ENCODE data around the gene LIPN. TPM values are rescaled to one million over a fixed set of nuclear protein-coding genes. Genes with fewer than 3 reads are reported as not detected.
"Not testable (repeated sequence)": the region's sequence is repeated elsewhere in the genome, so short reads cannot be mapped to it uniquely, and the experiment has no call there.

The LIPN gene
- polyA plus RNA-seq, 4 donors = 0.04 TPM; not detected in 3

DNA sequence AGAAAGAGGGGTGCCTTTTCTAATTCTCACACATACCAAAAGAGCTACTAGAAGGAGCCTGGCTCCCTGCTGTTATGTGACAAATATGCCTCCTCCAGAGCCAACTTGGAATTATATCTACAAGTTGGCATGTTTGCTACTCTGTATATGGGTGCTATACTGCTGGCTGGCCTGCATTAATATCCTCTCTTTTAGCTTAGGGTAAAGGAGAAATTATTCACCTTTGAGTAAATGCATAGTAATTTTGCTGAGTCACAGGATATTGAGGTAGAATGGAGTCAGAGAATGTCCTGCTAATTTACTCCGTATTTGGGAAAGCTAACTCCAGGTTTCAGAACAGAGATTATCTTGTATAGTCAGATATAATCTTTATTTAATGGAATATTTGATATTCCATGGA, 24.2 kb upstream of the LIPN start:
- FAIRE-seq (no peak), DNase-seq (no peak)
- Histone ChIP-seq H3K36me3 (ENCODE audit: control insufficient read depth in 3 of 3, insufficient read depth in 2 of 3, low read depth in 1 of 3, low read length in 3 of 3) (no peaks in the 10 kb centered on the region), H3K27ac (ENCODE audit: low read depth in 1 of 3, low read length in 2 of 3) (no peak overlapping the region), H3K4me3 (ENCODE audit: low read depth in 1 of 3, low read length in 3 of 3) (no peak overlapping the region), H3K4me1 (ENCODE audit: control insufficient read depth in 3 of 3, insufficient read depth in 2 of 3, low read depth in 1 of 3, low read length in 2 of 3) (no peaks in the 10 kb centered on the region), H3K9me3 (ENCODE audit: control insufficient read depth in 2 of 2, insufficient read depth in 1 of 2, low read depth in 1 of 2, low read length in 1 of 2) (no peaks in the 10 kb centered on the region), H3K27me3 (ENCODE audit: control insufficient read depth in 3 of 3, insufficient read depth in 3 of 3, low read length in 3 of 3) (no peaks in the 10 kb centered on the region)
- 67 to 89% (median 88%) methylated on average over 1 of the region's 1 CpG for WGBS, 3 donors

DNA sequence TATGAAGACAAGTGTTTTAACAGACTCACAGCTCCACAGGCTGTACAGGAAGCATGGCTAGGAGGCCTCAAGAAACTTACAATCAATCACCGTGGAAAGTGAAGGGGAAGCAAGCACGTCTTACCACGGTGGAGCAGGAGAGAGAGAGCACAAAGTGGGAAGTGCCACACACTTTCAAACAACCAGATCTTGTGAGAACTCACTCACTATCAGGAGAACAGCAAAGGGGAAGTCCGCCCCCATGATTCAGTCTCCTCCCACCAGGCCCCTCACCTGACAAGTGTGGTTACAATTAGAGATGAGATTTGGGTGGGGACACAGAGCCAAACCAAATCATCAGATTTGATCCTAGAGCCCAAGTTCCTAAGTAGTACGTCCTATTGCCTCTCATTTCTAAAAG, 17.9 kb upstream of the LIPN start:
- H3K27ac ChIP-seq (ENCODE audit: low read depth in 1 of 3, low read length in 2 of 3); FAIRE-seq; H3K4me1 ChIP-seq (ENCODE audit: control insufficient read depth in 3 of 3, insufficient read depth in 2 of 3, low read depth in 1 of 3, low read length in 2 of 3); H3K4me3 ChIP-seq (ENCODE audit: low read depth in 1 of 3, low read length in 3 of 3); DNase-seq; H3K27me3 ChIP-seq (ENCODE audit: control insufficient read depth in 3 of 3, insufficient read depth in 3 of 3, low read length in 3 of 3); H3K9me3 ChIP-seq (ENCODE audit: control insufficient read depth in 2 of 2, insufficient read depth in 1 of 2, low read depth in 1 of 2, low read length in 1 of 2); H3K36me3 ChIP-seq (ENCODE audit: control insufficient read depth in 3 of 3, insufficient read depth in 2 of 3, low read depth in 1 of 3, low read length in 3 of 3): not testable (repeated sequence)
- 56 to 74% (median 60%) methylated on average over 5 of the region's 5 CpGs for WGBS, 3 donors

DNA sequence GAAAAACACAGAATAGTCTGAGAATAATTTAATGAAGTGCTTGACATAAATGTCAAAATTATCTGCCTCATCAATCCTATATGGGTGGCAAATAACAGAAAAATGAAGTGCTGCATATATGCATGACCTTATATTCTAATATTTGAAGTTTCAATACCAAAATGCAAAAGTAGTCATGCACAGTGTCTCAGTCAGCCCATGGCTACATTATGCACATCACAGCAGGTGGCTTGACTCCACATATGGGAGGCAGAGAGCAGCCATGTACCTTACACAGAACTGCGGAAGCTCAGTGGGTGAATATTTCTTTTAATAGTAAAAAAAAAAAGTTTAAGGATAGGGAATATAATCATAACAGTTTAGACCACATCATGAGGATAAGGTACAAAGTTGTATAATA, 17.4 kb upstream of the LIPN start:
- FAIRE-seq (no peak), DNase-seq (no peak)
- Histone ChIP-seq H3K36me3 (ENCODE audit: control insufficient read depth in 3 of 3, insufficient read depth in 2 of 3, low read depth in 1 of 3, low read length in 3 of 3) (no peaks in the 10 kb centered on the region), H3K27me3 (ENCODE audit: control insufficient read depth in 3 of 3, insufficient read depth in 3 of 3, low read length in 3 of 3) (no peaks in the 10 kb centered on the region), H3K4me3 (ENCODE audit: low read depth in 1 of 3, low read length in 3 of 3) (no peak overlapping the region), H3K4me1 (ENCODE audit: control insufficient read depth in 3 of 3, insufficient read depth in 2 of 3, low read depth in 1 of 3, low read length in 2 of 3) (no peaks in the 10 kb centered on the region), H3K9me3 (ENCODE audit: control insufficient read depth in 2 of 2, insufficient read depth in 1 of 2, low read depth in 1 of 2, low read length in 1 of 2) (no peaks in the 10 kb centered on the region), H3K27ac (ENCODE audit: low read depth in 1 of 3, low read length in 2 of 3) (no peak overlapping the region)
- 98 to 100% (median 100%) methylated on average over 1 of the region's 1 CpG for WGBS, 3 donors

DNA sequence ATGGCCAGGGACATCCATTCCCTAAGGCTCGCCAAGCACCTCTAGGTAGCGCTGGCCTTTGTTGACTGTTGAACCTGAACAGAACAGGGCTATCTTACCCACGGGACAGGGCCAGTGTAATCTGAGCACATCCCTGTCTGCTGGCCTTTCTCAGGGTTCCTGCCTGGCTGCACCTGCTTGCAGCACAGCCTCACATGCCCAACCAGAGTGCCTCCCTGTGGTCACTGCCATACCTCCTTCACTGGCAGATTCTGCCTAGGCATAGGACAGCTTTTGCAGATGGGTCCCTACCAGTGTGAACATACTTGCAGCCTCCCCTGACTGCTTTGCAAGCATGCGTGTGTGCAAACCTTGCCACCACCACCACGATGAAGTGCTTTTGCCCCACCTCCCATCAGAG, 15.8 kb upstream of the LIPN start:
- FAIRE-seq (no peak), DNase-seq (peak; percentile 10 to 37)
- 54 to 86% (median 56%) methylated on average over 5 of the region's 5 CpGs for WGBS, 3 donors

DNA sequence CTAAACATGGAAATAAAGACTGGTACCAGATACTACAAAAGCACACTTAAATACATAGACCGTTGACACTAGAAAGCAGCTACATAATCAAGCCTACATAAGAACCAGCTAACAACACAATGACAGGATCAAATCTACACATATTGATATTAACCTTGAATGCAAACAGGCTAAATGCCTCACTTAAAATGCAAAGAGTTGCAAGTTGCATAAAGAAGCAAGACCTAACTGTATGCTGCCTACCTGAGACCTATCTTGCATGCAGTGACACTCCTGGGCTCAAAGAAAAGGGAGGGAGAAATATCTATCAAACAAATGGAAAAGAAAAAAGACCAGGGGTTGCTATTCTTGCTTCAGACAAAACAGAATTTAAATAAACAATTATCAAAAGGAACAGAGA, 14.2 kb upstream of the LIPN start:
- no peaks in the 10 kb centered on the region for H3K27me3 ChIP-seq (ENCODE audit: control insufficient read depth in 3 of 3, insufficient read depth in 3 of 3, low read length in 3 of 3)
- no peak for FAIRE-seq
- WGBS, 3 donors = 87 to 95% (median 94%) methylated on average over 1 of the region's 1 CpG

More for the DNA sequence above, 15.8 kb upstream of the LIPN start:
- H3K27ac ChIP-seq (ENCODE audit: low read depth in 1 of 3, low read length in 2 of 3) = no peak overlapping the region
- no peak overlapping the region for H3K4me3 ChIP-seq (ENCODE audit: low read depth in 1 of 3, low read length in 3 of 3)
- no peaks in the 10 kb centered on the region for H3K27me3 ChIP-seq (ENCODE audit: control insufficient read depth in 3 of 3, insufficient read depth in 3 of 3, low read length in 3 of 3)
- H3K9me3 ChIP-seq (ENCODE audit: control insufficient read depth in 2 of 2, insufficient read depth in 1 of 2, low read depth in 1 of 2, low read length in 1 of 2) = no peaks in the 10 kb centered on the region
- no peaks in the 10 kb centered on the region for H3K4me1 ChIP-seq (ENCODE audit: control insufficient read depth in 3 of 3, insufficient read depth in 2 of 3, low read depth in 1 of 3, low read length in 2 of 3)
- no peaks in the 10 kb centered on the region for H3K36me3 ChIP-seq (ENCODE audit: control insufficient read depth in 3 of 3, insufficient read depth in 2 of 3, low read depth in 1 of 3, low read length in 3 of 3)

DNA sequence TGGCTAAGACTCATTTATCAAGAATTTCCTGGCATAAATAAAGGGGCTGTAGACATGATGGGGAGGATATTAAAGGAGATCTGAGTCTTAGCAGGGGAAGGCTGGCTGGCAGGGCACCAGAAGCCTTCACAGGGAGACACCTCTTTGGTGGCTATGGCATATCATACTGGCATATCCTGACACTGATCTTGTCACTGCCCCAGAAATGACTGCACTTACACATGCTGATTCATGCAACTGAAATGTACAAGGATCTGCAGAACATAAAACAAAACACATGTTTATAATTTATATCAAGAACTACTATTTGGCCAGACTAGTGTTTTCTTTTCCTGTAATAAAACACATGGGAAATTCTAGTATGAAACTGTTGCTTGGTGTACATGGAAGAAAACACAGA, 5.5 kb upstream of the LIPN start:
- no peaks in the 10 kb centered on the region for H3K9me3 ChIP-seq (ENCODE audit: control insufficient read depth in 2 of 2, insufficient read depth in 1 of 2, low read depth in 1 of 2, low read length in 1 of 2)
- H3K4me3 ChIP-seq (ENCODE audit: low read depth in 1 of 3, low read length in 3 of 3) = no peak overlapping the region
- peaks cover 0 to 2% (median 0%) of the 10 kb centered on the region in 3 donors for H3K27me3 ChIP-seq (ENCODE audit: control insufficient read depth in 3 of 3, insufficient read depth in 3 of 3, low read length in 3 of 3)
- no peak overlapping the region for H3K27ac ChIP-seq (ENCODE audit: low read depth in 1 of 3, low read length in 2 of 3)
- DNase-seq (no peak), FAIRE-seq (no peak)
- H3K36me3 ChIP-seq (ENCODE audit: control insufficient read depth in 3 of 3, insufficient read depth in 2 of 3, low read depth in 1 of 3, low read length in 3 of 3) = no peaks in the 10 kb centered on the region
- no peaks in the 10 kb centered on the region for H3K4me1 ChIP-seq (ENCODE audit: control insufficient read depth in 3 of 3, insufficient read depth in 2 of 3, low read depth in 1 of 3, low read length in 2 of 3)

More for the DNA sequence above, 14.2 kb upstream of the LIPN start:
- H3K4me1 ChIP-seq (ENCODE audit: control insufficient read depth in 3 of 3, insufficient read depth in 2 of 3, low read depth in 1 of 3, low read length in 2 of 3) = no peaks in the 10 kb centered on the region
- no peak for DNase-seq
- no peaks in the 10 kb centered on the region for H3K36me3 ChIP-seq (ENCODE audit: control insufficient read depth in 3 of 3, insufficient read depth in 2 of 3, low read depth in 1 of 3, low read length in 3 of 3)
- no peak overlapping the region for H3K27ac ChIP-seq (ENCODE audit: low read depth in 1 of 3, low read length in 2 of 3)
- H3K4me3 ChIP-seq (ENCODE audit: low read depth in 1 of 3, low read length in 3 of 3) = no peak overlapping the region
- no peaks in the 10 kb centered on the region for H3K9me3 ChIP-seq (ENCODE audit: control insufficient read depth in 2 of 2, insufficient read depth in 1 of 2, low read depth in 1 of 2, low read length in 1 of 2)

DNA sequence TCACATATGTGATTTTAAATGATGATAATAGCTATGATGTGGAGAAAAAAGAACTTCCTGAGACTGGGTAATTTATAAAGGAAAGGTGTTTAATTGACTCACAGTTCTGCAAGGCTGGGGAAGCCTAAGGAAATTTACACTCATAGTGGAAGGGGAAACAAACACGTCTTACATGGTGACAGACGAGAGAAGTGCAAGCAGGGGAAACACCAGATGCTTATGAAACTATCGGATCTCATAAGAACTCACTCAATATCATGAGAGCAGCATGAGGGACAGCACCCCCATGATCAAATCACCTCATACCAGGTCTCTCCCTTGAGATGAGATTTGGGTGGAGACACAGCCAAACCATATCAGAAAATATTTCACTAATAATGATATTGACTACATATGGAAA, 4.1 kb upstream of the LIPN start:
- DNase-seq = no peak
- no peak for FAIRE-seq
- WGBS, 3 donors = 63 to 88% (median 65%) methylated on average over 3 of the region's 3 CpGs

DNA sequence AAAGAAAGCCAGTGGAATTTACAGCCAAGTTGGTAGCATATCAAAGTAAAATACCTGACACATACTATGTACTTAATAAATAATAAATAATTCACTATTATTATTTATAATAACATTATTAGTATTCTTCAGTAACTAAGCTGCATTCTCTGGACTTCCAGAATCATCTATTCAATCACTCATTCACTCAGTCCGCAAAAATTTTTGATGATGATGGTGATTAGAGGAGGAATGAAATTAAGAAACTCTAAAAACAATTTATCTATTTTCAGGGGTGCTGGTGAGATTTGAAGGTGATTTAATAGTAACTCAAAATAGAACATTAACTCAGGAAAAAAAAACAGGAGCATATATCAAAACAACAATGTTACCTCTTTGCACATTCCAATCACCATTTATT, 3.2 kb upstream of the LIPN start:
- peak; percentile 10 for FAIRE-seq
- Histone ChIP-seq H3K36me3 (ENCODE audit: control insufficient read depth in 3 of 3, insufficient read depth in 2 of 3, low read depth in 1 of 3, low read length in 3 of 3) (no peaks in the 10 kb centered on the region), H3K4me3 (ENCODE audit: low read depth in 1 of 3, low read length in 3 of 3) (no peak overlapping the region), H3K27ac (ENCODE audit: low read depth in 1 of 3, low read length in 2 of 3) (no peak overlapping the region), H3K9me3 (ENCODE audit: control insufficient read depth in 2 of 2, insufficient read depth in 1 of 2, low read depth in 1 of 2, low read length in 1 of 2) (no peaks in the 10 kb centered on the region), H3K27me3 (ENCODE audit: control insufficient read depth in 3 of 3, insufficient read depth in 3 of 3, low read length in 3 of 3) (peaks cover 0 to 2% (median 2%) of the 10 kb centered on the region in 3 donors), H3K4me1 (ENCODE audit: control insufficient read depth in 3 of 3, insufficient read depth in 2 of 3, low read depth in 1 of 3, low read length in 2 of 3) (no peaks in the 10 kb centered on the region)
- no peak for DNase-seq
- WGBS, 3 donors = 0% methylated on average over 1 of the region's 1 CpG

More for the DNA sequence above, 4.1 kb upstream of the LIPN start:
- no peaks in the 10 kb centered on the region for H3K4me1 ChIP-seq (ENCODE audit: control insufficient read depth in 3 of 3, insufficient read depth in 2 of 3, low read depth in 1 of 3, low read length in 2 of 3)
- H3K36me3 ChIP-seq (ENCODE audit: control insufficient read depth in 3 of 3, insufficient read depth in 2 of 3, low read depth in 1 of 3, low read length in 3 of 3) = no peaks in the 10 kb centered on the region
- no peaks in the 10 kb centered on the region for H3K9me3 ChIP-seq (ENCODE audit: control insufficient read depth in 2 of 2, insufficient read depth in 1 of 2, low read depth in 1 of 2, low read length in 1 of 2)
- no peak overlapping the region for H3K4me3 ChIP-seq (ENCODE audit: low read depth in 1 of 3, low read length in 3 of 3)
- H3K27me3 ChIP-seq (ENCODE audit: control insufficient read depth in 3 of 3, insufficient read depth in 3 of 3, low read length in 3 of 3) = peaks cover 0 to 2% (median 2%) of the 10 kb centered on the region in 3 donors
- no peak overlapping the region for H3K27ac ChIP-seq (ENCODE audit: low read depth in 1 of 3, low read length in 2 of 3)

DNA sequence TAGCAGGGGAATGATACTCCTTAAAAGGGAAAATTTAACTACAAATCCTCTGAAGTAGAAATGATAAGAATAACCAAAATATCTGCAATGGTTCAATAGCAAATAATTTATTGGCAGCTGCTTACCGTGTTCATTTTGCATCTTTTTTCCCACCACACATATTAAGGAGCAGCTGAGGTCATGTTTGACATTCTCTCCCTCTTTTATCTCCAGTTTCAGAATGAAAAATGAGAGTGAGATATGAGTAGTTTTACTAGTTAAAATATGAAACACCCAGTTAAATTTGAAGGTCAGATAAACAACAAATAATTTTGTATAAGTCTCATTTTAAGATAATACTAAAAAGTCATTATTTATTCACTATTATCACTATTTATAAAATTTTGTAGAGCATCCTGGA, 3.1 kb downstream of the LIPN start:
- H3K9me3 ChIP-seq (ENCODE audit: control insufficient read depth in 2 of 2, insufficient read depth in 1 of 2, low read depth in 1 of 2, low read length in 1 of 2) = no peaks in the 10 kb centered on the region
- H3K27me3 ChIP-seq (ENCODE audit: control insufficient read depth in 3 of 3, insufficient read depth in 3 of 3, low read length in 3 of 3) = peaks cover 0 to 2% (median 0%) of the 10 kb centered on the region in 3 donors
- H3K36me3 ChIP-seq (ENCODE audit: control insufficient read depth in 3 of 3, insufficient read depth in 2 of 3, low read depth in 1 of 3, low read length in 3 of 3) = no peaks in the 10 kb centered on the region
- 55 to 85% (median 58%) methylated on average over 1 of the region's 1 CpG for WGBS, 3 donors
- H3K27ac ChIP-seq (ENCODE audit: low read depth in 1 of 3, low read length in 2 of 3) = no peak overlapping the region
- no peaks in the 10 kb centered on the region for H3K4me1 ChIP-seq (ENCODE audit: control insufficient read depth in 3 of 3, insufficient read depth in 2 of 3, low read depth in 1 of 3, low read length in 2 of 3)
- DNase-seq = no peak
- FAIRE-seq = no peak
- no peak overlapping the region for H3K4me3 ChIP-seq (ENCODE audit: low read depth in 1 of 3, low read length in 3 of 3)

Data from small intestine (tissue), 7 donors.